ENCODE results near the gene LOC101059915.
"Not testable (repeated sequence)": the region's sequence is repeated elsewhere in the genome, so short reads cannot be mapped to it uniquely, and the experiment has no call there.

The LOC101059915 gene

DNA sequence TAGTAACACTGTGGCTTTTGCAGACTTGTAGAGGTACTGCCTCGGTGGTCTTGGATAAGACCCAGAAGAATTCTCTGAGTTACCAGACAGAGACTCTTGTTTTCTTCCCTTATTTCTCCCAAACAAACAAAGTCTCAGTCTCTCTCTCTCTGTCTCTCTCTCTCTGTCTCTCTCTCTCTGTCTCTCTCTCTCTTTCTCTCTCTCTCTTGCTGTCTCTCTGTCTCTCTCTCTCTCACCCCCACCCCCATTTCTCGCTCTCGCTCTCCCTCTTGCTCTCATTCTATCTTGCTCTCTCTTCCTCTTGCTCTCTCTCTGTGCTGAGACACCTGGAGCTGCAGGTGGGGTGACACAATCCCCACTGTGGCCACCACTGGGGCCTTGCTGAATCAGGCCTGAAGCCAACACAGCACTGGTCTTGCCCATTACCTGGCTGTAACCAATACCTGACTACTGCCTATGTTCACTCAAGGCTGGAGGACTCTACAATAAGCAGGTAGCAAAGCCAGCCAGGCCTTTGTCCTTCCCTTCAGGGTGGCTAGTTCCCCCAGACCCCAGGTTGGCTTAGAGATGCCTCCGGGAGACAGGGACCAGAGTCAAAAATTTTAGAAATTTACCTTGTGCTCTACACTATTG, 12.3 kb downstream of the LOC101059915 start:
- no peaks in the 10 kb centered on the region for H3K27me3 ChIP-seq (ENCODE audit: insufficient read depth, insufficient read length)
- H3K4me3 ChIP-seq (ENCODE audit: insufficient read length, low read depth): no peak overlapping the region
- H3K36me3 ChIP-seq (ENCODE audit: insufficient read depth, insufficient read length, low read length): no peaks in the 10 kb centered on the region
- no peak for DNase-seq (ENCODE audit: low read depth, low spot score)
- TF ChIP-seq YY1 (IDR thresholded peaks at IDR 0.05; ENCODE audit: insufficient read depth, insufficient read length) (no peak), SUZ12 (IDR thresholded peaks at IDR 0.05; ENCODE audit: extremely low read depth, insufficient read depth, insufficient read length) (no peak), ZNF274 (IDR thresholded peaks at IDR 0.05; ENCODE audit: low read depth, low read length) (no peak)
- peaks cover 10% of the 10 kb centered on the region; the same call in 1 of the 2 replicates for H3K9me3 ChIP-seq (ENCODE audit: insufficient read depth, low read length)
- H3K9ac ChIP-seq (ENCODE audit: insufficient read length, low read depth): no peak overlapping the region
- H3K4me1 ChIP-seq (ENCODE audit: insufficient read depth, insufficient read length): no peaks in the 10 kb centered on the region

DNA sequence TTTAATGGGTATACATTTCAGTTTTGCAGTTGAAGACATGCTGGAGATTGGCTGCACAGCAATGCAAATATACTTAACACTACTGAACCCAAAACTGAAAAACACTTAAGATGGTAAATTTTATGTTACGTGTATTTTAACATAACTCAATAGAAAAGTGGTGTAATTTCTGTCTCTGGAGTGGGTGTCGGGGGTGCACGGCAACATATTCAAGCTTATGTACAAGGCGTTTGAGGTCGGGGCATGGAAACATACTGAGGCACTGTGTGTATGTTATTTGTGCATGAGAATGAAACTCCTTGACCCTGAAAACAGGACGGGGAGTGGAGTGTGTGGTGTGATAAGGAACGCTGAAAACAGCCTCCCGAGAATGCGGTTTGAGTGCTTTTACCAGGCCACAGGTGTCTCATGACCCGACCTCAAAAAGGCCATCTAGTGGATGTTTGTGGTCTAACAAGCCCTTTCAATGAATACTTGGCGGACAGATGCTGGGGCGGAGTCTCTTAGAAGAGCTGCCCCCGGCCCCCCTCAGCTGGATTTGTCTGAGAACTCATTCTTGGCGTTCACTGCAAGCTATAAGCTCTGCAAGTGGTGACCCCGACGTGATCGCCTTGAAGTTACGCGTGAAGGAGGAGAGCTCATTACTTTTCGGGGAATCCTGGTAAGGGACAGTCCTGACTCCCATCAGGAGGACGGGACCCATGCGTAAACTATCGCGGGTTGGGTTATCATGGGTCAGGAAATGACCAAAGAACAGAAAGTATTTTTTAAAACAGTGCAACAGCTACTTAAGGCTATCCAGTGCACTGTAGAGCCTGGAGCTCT, 29.5 kb downstream of the LOC101059915 start:
- not testable (repeated sequence) for H3K4me3 ChIP-seq (ENCODE audit: insufficient read length, low read depth); H3K9ac ChIP-seq (ENCODE audit: insufficient read length, low read depth); H3K27me3 ChIP-seq (ENCODE audit: insufficient read depth, insufficient read length); H3K36me3 ChIP-seq (ENCODE audit: insufficient read depth, insufficient read length, low read length); H3K9me3 ChIP-seq (ENCODE audit: insufficient read depth, low read length); DNase-seq (ENCODE audit: low read depth, low spot score); H3K4me1 ChIP-seq (ENCODE audit: insufficient read depth, insufficient read length)

DNA sequence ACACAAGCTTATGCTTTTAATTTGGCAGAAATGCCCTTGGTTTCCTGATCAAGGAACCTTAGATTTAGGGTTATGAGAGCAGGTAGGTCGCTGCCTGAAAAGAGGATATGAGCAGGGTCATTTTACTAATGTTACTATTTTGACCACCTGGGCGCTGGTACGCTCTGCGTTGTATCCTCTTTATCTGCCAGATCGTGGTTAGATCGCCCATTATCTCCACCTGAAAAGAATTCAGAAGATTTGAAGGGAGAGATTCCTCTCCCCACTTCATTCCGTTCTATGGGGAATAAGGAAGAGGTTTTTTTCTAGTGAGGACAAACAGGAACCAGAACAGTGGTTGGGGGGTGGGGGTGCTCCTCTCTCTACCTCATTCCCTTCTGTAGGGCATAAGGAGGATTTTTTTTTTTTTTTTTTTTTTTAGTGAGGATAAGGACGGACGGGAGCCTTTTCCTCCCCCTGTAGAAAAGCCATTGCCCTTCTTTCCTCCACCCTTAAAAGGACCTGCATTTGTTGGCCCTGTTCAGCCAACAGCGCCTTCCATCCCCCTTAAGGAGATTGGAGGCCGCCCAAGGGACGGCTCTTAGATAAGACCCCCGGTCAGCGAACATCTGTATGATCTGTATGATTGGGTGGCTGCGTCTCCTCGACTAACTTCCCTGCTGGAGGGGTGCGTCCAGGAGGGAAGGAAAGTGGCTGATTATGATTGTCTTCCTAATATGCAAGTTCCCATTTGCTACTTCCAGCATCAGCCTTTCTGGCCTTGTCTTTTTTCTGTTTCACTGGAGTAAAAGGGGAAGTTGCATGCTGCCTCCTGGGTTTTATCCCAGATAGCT, 30.3 kb downstream of the LOC101059915 start:
- H3K27me3 ChIP-seq (ENCODE audit: insufficient read depth, insufficient read length); H3K9me3 ChIP-seq (ENCODE audit: insufficient read depth, low read length); H3K4me3 ChIP-seq (ENCODE audit: insufficient read length, low read depth); H3K9ac ChIP-seq (ENCODE audit: insufficient read length, low read depth); H3K4me1 ChIP-seq (ENCODE audit: insufficient read depth, insufficient read length); H3K36me3 ChIP-seq (ENCODE audit: insufficient read depth, insufficient read length, low read length); DNase-seq (ENCODE audit: low read depth, low spot score): not testable (repeated sequence)

DNA sequence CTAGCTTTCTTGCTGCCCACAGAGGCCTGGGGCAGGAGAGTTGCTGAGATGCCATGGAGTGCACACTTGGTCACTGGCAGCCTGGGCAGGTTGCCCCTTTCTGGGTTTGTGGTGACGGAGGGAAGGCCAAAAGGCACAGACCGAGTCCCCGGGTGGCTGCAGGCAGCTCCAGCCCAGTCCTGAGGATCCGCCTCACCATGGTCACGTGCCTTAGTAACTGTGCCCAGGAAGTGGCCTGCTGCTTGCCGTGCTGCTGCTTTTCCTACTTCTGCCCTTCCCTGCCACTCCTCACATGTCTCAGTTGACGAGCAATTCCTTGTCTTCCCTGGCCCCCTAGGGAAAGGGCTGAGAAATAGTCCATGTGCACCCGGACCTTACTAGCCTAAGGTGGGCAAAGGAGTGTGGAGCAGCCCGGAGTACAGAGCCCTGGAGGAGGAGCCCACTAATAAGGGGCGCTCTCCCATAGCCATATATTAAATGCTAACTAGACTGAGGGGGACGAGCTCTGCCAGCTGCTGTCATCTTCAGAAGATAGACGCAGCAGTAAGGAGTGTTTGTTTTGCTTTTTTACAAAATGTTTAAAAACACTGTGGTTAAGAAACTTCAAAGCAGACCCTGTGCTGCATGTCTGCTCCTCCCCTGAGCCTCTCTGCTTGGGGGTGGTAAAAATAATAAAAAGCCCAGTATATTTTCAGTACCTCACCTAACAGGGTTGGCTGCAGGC, 31.1 kb downstream of the LOC101059915 start:
- not testable (repeated sequence) for H3K27me3 ChIP-seq (ENCODE audit: insufficient read depth, insufficient read length); H3K36me3 ChIP-seq (ENCODE audit: insufficient read depth, insufficient read length, low read length); DNase-seq (ENCODE audit: low read depth, low spot score); H3K4me1 ChIP-seq (ENCODE audit: insufficient read depth, insufficient read length); H3K9me3 ChIP-seq (ENCODE audit: insufficient read depth, low read length); H3K9ac ChIP-seq (ENCODE audit: insufficient read length, low read depth); H3K4me3 ChIP-seq (ENCODE audit: insufficient read length, low read depth)

DNA sequence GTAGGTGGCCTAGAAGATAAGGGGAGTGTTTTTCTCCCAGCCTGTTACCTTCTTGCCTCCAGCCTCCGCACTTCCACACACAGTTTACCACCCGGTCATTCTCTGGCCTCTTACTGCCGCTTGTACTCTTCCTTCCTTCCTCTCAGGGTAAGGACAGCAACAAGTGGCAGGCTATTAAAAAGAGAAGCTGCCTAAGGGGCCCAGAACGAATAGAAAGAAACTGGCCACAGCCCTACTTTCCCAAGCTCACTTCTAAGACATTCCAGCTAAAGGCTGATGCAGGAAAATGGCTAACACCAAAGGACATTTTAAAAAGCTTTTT, 31.6 kb downstream of the LOC101059915 start:
- H3K27me3 ChIP-seq (ENCODE audit: insufficient read depth, insufficient read length); H3K36me3 ChIP-seq (ENCODE audit: insufficient read depth, insufficient read length, low read length); H3K9me3 ChIP-seq (ENCODE audit: insufficient read depth, low read length); DNase-seq (ENCODE audit: low read depth, low spot score); H3K4me3 ChIP-seq (ENCODE audit: insufficient read length, low read depth); H3K9ac ChIP-seq (ENCODE audit: insufficient read length, low read depth); H3K4me1 ChIP-seq (ENCODE audit: insufficient read depth, insufficient read length): not testable (repeated sequence)

DNA sequence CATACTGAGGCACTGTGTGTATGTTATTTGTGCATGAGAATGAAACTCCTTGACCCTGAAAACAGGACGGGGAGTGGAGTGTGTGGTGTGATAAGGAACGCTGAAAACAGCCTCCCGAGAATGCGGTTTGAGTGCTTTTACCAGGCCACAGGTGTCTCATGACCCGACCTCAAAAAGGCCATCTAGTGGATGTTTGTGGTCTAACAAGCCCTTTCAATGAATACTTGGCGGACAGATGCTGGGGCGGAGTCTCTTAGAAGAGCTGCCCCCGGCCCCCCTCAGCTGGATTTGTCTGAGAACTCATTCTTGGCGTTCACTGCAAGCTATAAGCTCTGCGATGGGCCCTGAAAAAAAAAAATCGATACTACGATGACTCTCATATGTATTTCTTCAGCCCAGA, 35.5 kb downstream of the LOC101059915 start:
- not testable (repeated sequence) for H3K9ac ChIP-seq (ENCODE audit: insufficient read length, low read depth)

DNA sequence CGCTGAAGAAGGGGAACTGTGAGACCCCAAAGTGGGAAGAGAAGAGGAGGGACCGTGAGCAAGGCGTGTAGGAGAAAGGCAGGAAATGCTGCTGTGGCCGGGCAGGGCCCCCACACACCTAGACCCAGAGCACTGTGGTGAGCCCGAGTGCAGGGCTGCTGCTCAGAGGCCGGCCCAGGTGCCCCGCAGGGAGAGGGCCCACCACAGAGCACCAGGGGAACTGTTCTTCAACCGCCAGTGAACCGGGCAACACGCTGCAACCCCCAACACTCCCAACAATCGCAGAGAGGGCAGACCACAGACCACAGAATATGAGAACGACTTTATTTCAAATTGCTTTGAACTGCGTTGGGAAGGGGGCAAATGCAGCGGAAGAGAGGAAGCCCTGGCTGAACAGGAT, 46.7 kb downstream of the LOC101059915 start:
- H3K4me1 ChIP-seq (ENCODE audit: insufficient read depth, insufficient read length); H3K4me3 ChIP-seq (ENCODE audit: insufficient read length, low read depth); H3K36me3 ChIP-seq (ENCODE audit: insufficient read depth, insufficient read length, low read length); DNase-seq (ENCODE audit: low read depth, low spot score); H3K27me3 ChIP-seq (ENCODE audit: insufficient read depth, insufficient read length); H3K9me3 ChIP-seq (ENCODE audit: insufficient read depth, low read length); H3K9ac ChIP-seq (ENCODE audit: insufficient read length, low read depth): not testable (repeated sequence)

More for the DNA sequence above, 35.5 kb downstream of the LOC101059915 start:
- H3K9me3 ChIP-seq (ENCODE audit: insufficient read depth, low read length); H3K27me3 ChIP-seq (ENCODE audit: insufficient read depth, insufficient read length); H3K4me1 ChIP-seq (ENCODE audit: insufficient read depth, insufficient read length); H3K36me3 ChIP-seq (ENCODE audit: insufficient read depth, insufficient read length, low read length); DNase-seq (ENCODE audit: low read depth, low spot score); H3K4me3 ChIP-seq (ENCODE audit: insufficient read length, low read depth): not testable (repeated sequence)

DNA sequence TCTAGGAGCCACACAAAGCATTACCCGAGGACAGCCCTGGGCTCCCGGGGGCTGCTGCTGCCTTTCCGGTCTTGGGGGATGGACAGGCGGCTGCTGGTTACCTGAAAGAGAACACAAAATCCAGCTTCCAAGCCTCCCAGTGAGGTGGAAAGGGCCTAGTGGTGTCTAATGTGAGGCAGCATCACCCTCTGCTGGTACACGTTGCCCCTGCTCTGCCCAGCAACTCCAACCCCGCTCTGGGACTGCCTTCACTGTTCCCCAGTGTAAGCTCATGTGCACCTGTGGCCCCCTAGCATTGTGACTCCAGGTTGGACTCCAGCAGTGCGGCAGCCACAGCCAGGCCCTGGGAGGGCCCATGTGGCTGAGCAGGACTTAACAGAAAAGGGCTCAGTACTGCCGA, 48.2 kb downstream of the LOC101059915 start:
- H3K36me3 ChIP-seq (ENCODE audit: insufficient read depth, insufficient read length, low read length); H3K9ac ChIP-seq (ENCODE audit: insufficient read length, low read depth); H3K9me3 ChIP-seq (ENCODE audit: insufficient read depth, low read length); H3K4me3 ChIP-seq (ENCODE audit: insufficient read length, low read depth); DNase-seq (ENCODE audit: low read depth, low spot score); H3K4me1 ChIP-seq (ENCODE audit: insufficient read depth, insufficient read length); H3K27me3 ChIP-seq (ENCODE audit: insufficient read depth, insufficient read length): not testable (repeated sequence)

DNA sequence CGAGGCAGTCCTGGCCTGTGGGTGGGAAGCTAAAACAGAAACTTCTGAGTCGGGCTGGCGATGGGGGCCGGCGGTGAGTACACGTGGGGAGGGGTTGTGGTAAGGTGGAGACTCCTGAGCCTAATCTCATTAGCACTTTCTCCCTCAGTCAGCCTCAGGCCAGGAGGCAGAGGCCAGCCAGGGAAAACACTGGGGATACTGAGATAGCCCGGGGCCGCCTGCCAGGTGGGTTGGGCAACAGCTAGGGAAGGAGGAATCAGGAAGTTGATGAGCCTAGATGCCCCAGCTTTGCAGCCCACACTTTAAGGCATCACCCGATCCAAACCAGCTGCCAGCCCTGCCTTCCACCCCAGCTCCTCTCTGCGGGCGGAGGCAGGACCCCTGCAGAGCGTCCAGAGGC, 49.0 kb downstream of the LOC101059915 start:
- H3K4me3 ChIP-seq (ENCODE audit: insufficient read length, low read depth); H3K27me3 ChIP-seq (ENCODE audit: insufficient read depth, insufficient read length); H3K9me3 ChIP-seq (ENCODE audit: insufficient read depth, low read length); DNase-seq (ENCODE audit: low read depth, low spot score); H3K4me1 ChIP-seq (ENCODE audit: insufficient read depth, insufficient read length); H3K9ac ChIP-seq (ENCODE audit: insufficient read length, low read depth); H3K36me3 ChIP-seq (ENCODE audit: insufficient read depth, insufficient read length, low read length): not testable (repeated sequence)

DNA sequence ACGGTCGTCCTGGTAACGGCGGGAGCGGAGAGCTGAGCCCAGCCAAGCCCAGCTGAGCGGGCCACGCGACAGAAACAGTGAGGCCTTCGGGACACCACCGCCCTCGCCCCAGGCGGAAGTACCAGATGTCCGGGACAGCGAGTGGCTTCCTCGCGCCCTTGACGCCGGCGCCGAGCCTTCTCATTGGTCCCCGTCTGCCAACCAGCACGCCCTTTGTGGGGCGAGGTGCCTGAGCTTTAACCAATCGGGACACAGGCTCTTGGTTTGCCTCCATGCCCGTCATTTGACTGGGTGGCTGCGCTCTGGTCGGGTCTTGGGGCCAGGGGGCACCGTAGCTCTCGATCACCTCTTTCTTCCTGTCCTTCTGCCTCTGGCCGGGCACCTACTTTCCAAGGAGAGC, 50.8 kb downstream of the LOC101059915 start, which contains the start of gene CXorf49:
CXorf49 (minus strand) TSS at position 101 of the 400 bp plus-strand sequence. CDS start 134 bp downstream, outside the sequence.
- not testable (repeated sequence) for DNase-seq (ENCODE audit: low read depth, low spot score); H3K9me3 ChIP-seq (ENCODE audit: insufficient read depth, low read length); H3K4me1 ChIP-seq (ENCODE audit: insufficient read depth, insufficient read length); H3K27me3 ChIP-seq (ENCODE audit: insufficient read depth, insufficient read length); H3K9ac ChIP-seq (ENCODE audit: insufficient read length, low read depth); H3K36me3 ChIP-seq (ENCODE audit: insufficient read depth, insufficient read length, low read length); H3K4me3 ChIP-seq (ENCODE audit: insufficient read length, low read depth)

Data from NT2/D1 (cell line).